OCI-LY1 (cell line): ENCODE measurements around the gene ZEB1.
A peak's percentile ranks its signal among the peaks of the same experiment; 100 is the strongest.

ENCODE experiments used
- H2AFZ ChIP-seq: fragments of 200-600 bp; sonication (generic), shearing (Covaris generic); 2 replicates; pipeline ENCODE4 v1.6.0; 2014; ENCODE audit warnings: antibody characterized with exemption, mild to moderate bottlenecking, low read length
- H3F3A ChIP-seq: fragments of 200-600 bp; sonication (generic), shearing (Covaris generic); 2 replicates; pipeline ENCODE4 v1.6.0; 2014; ENCODE audit warnings: mild to moderate bottlenecking, antibody characterized with exemption, low read length, moderate library complexity; ENCODE audit not compliant: insufficient read depth
- H3K27ac ChIP-seq: fragments of 200-600 bp; sonication (generic); 2 replicates; pipeline ENCODE4 v1.5.1; 2014; ENCODE audit warnings: low read length, mixed run types, mild to moderate bottlenecking, low read depth; ENCODE audit not compliant: poor library complexity, severe bottlenecking
- H3K27me3 ChIP-seq: fragments of 200-600 bp; sonication (generic); 2 replicates; pipeline ENCODE4 v1.6.0; 2014; ENCODE audit warnings: antibody characterized with exemption, mild to moderate bottlenecking, low read length, moderate library complexity; ENCODE audit not compliant: insufficient read depth
- H3K36me3 ChIP-seq: fragments of 200-600 bp; sonication (generic); 2 replicates; pipeline ENCODE4 v1.6.1; 2014; ENCODE audit warnings: mild to moderate bottlenecking, antibody characterized with exemption, low read length, moderate library complexity, mixed read lengths; ENCODE audit not compliant: insufficient read depth
- H3K4me1 ChIP-seq: fragments of 200-600 bp; sonication (generic); 2 replicates; pipeline ENCODE4 v1.5.1; 2014; ENCODE audit warnings: mild to moderate bottlenecking, low read length, moderate library complexity; ENCODE audit not compliant: insufficient read depth, severe bottlenecking
- H3K4me2 ChIP-seq: fragments of 200-600 bp; sonication (generic), shearing (Covaris generic); 2 replicates; pipeline ENCODE4 v1.6.1; 2014; ENCODE audit warnings: low read length
- H3K4me3 ChIP-seq: fragments of 200-600 bp; sonication (generic); 2 replicates; pipeline ENCODE4 v1.5.1; 2014; ENCODE audit warnings: low read length, low read depth, mild to moderate bottlenecking, mixed read lengths; ENCODE audit not compliant: poor library complexity, severe bottlenecking
- H3K79me2 ChIP-seq: fragments of 200-600 bp; shearing (Covaris generic); 2 replicates; pipeline ENCODE4 v1.6.1; 2016; ENCODE audit warnings: mixed run types, low read length, mixed read lengths; ENCODE audit not compliant: insufficient read depth
- H3K9ac ChIP-seq: fragments of 200-600 bp; sonication (generic), shearing (Covaris generic); 2 replicates; pipeline ENCODE4 v1.6.1; 2014; ENCODE audit warnings: mild to moderate bottlenecking, low read length, mixed read lengths
- H3K9me2 ChIP-seq: fragments of 200-600 bp; sonication (generic), shearing (Covaris generic); 2 replicates; pipeline ENCODE4 v1.6.1; 2014; ENCODE audit warnings: low read depth, mild to moderate bottlenecking, low read length, mixed read lengths
- H3K9me3 ChIP-seq: fragments of 200-600 bp; shearing (Covaris generic); 2 replicates; pipeline ENCODE4 v1.6.1; 2014; ENCODE audit warnings: low read length, mixed read lengths
- H4K20me1 ChIP-seq: fragments of 200-600 bp; sonication (generic), shearing (Covaris generic); 2 replicates; pipeline ENCODE4 v1.6.0; 2016; ENCODE audit warnings: mild to moderate bottlenecking, low read length; ENCODE audit not compliant: insufficient read depth
- EZH2 ChIP-seq: fragments of 200-600 bp; sonication (generic), shearing (Covaris generic); IDR thresholded peaks from 2 replicates; pipeline ENCODE4 v1.8.0; 2017; ENCODE audit warnings: borderline replicate concordance, mixed run types, mild to moderate bottlenecking, antibody characterized with exemption, low read length, moderate library complexity, mixed read lengths
- TF ChIP-seq, protein P1 (sequence below): fragments of 200-600 bp; sonication (generic), shearing (Covaris generic); IDR thresholded peaks from 2 replicates; pipeline ENCODE4 v1.5.1; 2017; ENCODE audit warnings: mild to moderate bottlenecking, antibody characterized with exemption, low read length, moderate library complexity, mixed read lengths

Gene ZEB1

DNA sequence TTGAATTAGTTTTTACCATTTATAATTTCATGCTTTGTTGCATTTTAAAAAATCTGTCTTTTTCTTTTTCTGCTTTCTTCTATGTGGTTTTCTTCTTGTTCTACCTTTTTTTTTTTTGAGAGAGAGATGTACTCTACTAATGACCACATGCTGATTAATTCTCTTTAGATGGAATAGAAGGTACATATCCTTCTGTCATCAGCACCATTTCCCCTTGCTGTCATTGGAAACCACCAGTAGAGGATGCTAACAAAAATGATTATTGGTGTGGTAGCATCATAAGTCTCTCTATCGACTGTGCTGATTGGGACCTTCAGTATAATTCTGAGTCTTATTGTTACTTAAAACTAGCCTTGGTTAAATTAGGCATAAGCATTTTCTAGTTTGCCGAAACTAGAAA is 3.6 kb downstream of the ZEB1 start:
- Histone ChIP-seq H3K79me2 (peaks cover 73% of the 10 kb centered on the region), H3K4me1 (peaks cover 41% of the 10 kb centered on the region), H3F3A (no peaks in the 10 kb centered on the region), H3K9me3 (no peaks in the 10 kb centered on the region), H3K9ac (no peak overlapping the region), H2AFZ (no peak overlapping the region), H3K9me2 (no peaks in the 10 kb centered on the region), H3K36me3 (no peaks in the 10 kb centered on the region), H3K4me3 (peak overlapping the region; percentile 91), H4K20me1 (peaks cover 3% of the 10 kb centered on the region; the same call in 1 of the 2 replicates), H3K27ac (no peak overlapping the region), H3K27me3 (no peaks in the 10 kb centered on the region), H3K4me2 (peak overlapping the region; percentile 84; the same call in 1 of the 2 replicates)
- TF ChIP-seq, protein P1, sequence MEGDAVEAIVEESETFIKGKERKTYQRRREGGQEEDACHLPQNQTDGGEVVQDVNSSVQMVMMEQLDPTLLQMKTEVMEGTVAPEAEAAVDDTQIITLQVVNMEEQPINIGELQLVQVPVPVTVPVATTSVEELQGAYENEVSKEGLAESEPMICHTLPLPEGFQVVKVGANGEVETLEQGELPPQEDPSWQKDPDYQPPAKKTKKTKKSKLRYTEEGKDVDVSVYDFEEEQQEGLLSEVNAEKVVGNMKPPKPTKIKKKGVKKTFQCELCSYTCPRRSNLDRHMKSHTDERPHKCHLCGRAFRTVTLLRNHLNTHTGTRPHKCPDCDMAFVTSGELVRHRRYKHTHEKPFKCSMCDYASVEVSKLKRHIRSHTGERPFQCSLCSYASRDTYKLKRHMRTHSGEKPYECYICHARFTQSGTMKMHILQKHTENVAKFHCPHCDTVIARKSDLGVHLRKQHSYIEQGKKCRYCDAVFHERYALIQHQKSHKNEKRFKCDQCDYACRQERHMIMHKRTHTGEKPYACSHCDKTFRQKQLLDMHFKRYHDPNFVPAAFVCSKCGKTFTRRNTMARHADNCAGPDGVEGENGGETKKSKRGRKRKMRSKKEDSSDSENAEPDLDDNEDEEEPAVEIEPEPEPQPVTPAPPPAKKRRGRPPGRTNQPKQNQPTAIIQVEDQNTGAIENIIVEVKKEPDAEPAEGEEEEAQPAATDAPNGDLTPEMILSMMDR: peak; percentile 46; the same call in 1 of the 2 replicates
- no peak for TF ChIP-seq EZH2

DNA sequence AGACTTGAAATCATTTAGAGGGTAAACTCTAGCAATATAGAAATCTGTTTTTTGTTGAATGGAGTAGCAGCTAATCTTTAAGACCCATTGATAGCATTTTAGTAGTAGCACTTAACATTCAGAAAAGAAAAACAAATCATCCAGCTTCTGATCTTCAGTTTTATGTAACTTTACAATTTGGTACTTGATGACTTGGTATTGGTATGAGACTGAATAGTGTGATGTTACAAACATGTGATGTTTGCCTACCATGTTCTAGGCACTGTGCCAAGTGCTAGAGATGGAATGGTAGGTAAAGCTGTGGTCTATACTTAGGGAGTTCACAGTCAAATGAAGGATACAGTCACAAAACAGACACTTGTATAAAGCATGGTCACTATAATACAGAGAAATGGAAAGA is 21.3 kb downstream of the ZEB1 start:
- no peak for TF ChIP-seq EZH2
- TF ChIP-seq, protein P1: no peak
- H3K79me2 ChIP-seq: peaks cover 72% of the 10 kb centered on the region

DNA sequence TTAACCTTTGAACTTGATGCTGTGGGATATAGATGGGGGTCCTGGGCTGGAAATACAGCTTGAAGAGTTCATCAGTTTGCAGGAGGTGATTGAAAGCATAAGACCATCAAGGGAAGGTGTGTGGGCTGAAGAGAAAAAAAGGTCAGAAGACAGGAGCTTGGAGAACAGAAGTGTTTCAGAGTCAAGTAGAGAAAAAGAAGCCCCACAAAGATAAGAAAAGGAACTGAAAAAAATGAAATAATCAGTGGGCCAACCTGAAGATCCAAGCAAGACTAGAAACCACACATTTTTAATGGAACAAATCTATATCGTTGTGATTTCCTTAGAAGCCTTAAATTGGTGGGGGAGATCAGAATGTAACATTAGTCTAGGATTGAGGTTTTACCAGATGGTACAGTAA is 22.5 kb downstream of the ZEB1 start:
- no peak for TF ChIP-seq EZH2
- TF ChIP-seq, protein P1: no peak
- Histone ChIP-seq H3K4me2 (no peak overlapping the region), H3K79me2 (peaks cover 75% of the 10 kb centered on the region), H3F3A (no peaks in the 10 kb centered on the region), H3K27me3 (no peaks in the 10 kb centered on the region), H3K27ac (no peak overlapping the region), H2AFZ (no peak overlapping the region), H3K36me3 (no peaks in the 10 kb centered on the region), H3K9me3 (no peaks in the 10 kb centered on the region), H3K9ac (no peak overlapping the region), H3K9me2 (no peaks in the 10 kb centered on the region), H3K4me1 (peaks cover 42% of the 10 kb centered on the region), H4K20me1 (0 out of 2 replicates have a peak, but pooled peaks cover 2% of the 10 kb centered on the region), H3K4me3 (no peak overlapping the region)

More for the DNA sequence above, 21.3 kb downstream of the ZEB1 start:
- Histone ChIP-seq H3K27me3 (no peaks in the 10 kb centered on the region), H3F3A (no peaks in the 10 kb centered on the region), H3K9me3 (no peaks in the 10 kb centered on the region), H3K4me1 (peaks cover 33% of the 10 kb centered on the region), H3K9ac (no peak overlapping the region), H3K36me3 (no peaks in the 10 kb centered on the region), H3K4me2 (no peak overlapping the region), H3K4me3 (no peak overlapping the region), H3K9me2 (no peaks in the 10 kb centered on the region), H3K27ac (no peak overlapping the region), H2AFZ (no peak overlapping the region), H4K20me1 (no peaks in the 10 kb centered on the region)
